Keratinocyte (primary cell): ENCODE results near the gene TCFL5.

Experiments
- CTCF ChIP-seq, 3 experiments: IDR thresholded peaks in 1 of 3; conservative IDR thresholded peaks in 1 of 3; optimal IDR thresholded peaks in 1 of 3; 2 replicates in 2 of 3; 3 replicates in 1 of 3; pipeline versions ENCODE3 to v1.5.1; 2011; ENCODE audit warnings: low read length in 3 of 3, mild to moderate bottlenecking in 3 of 3, moderate library complexity in 2 of 3, control low read depth in 1 of 3, inconsistent platforms in 1 of 3; ENCODE audit not compliant: insufficient read depth in 2 of 3; ENCODE audit errors: extremely low read depth in 1 of 3
- EZH2 ChIP-seq: IDR thresholded peaks from one replicate; pipeline ENCODE4 v1.6.1; 2012; ENCODE audit warnings: inconsistent platforms, mild to moderate bottlenecking, low read length, moderate library complexity

- TF ChIP-seq CTCF (optimal IDR thresholded peaks at IDR 0.05 in 1 of 3, IDR thresholded peaks at IDR 0.05 in 1 of 3, conservative IDR thresholded peaks at IDR 0.05 in 1 of 3; ENCODE audit: extremely low read depth in 1 of 3, insufficient read depth in 2 of 3, low read length in 3 of 3) (no peak), EZH2 (no peak)
Measured at GRCh38 chr20:62828511-62829230, 33.0 kb downstream of the TCFL5 start.
